Stimulated activated CD4-positive, alpha-beta T cell treated with anti-CD3 and anti-CD28 coated beads, Interleukin-4, amount 100 ng/mL, for 24 hours (primary cell): ENCODE measurements around the gene LTBP1.

Source experiments
- DNase-seq: peaks from one replicate; pipeline ENCODE4 v3.0.0-alpha.2; 2020

The LTBP1 gene

GRCh38 chr2:33443274-33443829 lies 496.6 kb downstream of the LTBP1 start:
- DNase-seq, result no peak

DNA sequence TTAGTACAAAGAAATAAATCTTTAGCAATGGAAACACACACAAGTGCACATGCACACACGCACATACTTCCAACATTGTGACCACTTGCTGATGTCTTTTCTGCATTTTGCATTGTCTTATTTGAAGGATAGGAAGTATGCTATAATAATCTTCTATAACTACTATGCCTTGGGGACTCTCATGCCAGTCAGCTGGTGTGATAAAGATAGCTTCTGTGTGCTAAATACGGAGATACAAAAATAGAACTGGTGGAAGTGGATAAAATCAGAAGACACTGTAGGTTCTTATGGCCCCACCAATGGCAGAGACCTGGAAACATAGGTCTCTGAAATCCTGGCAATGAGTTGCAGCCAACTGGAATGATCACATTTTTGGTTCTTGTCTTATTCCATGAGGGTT lies 498.2 kb downstream of the LTBP1 start:
- no peak for DNase-seq

DNA sequence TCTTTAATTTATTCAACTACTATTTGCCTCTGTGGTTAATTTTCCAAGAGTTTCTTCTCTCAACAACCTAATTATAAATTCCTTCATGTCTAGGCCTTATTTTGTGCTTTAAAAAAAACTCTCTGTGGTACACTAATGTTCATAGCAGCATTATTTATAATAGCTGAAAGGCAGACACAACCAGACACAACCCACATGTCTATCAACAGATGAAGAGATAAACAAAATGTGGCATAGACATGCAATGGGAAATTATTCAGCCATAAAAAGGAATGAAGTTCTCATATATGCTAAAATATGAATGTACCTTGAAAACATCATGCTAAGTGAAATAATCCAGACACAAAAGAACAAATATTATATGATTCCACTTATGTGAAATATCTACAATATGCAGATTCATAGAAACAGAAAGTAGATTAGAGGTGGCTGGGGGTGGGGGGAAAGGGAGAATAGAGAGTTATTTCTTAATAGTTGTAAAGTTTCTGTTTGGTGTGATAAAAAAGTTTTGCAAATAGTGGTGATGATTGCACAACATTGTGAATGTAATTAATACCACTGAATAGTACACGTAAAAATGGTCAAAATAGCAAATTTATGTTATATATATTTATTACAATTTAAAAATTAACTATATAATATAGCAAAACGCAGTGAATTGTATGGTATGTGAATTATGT lies 501.6 kb downstream of the LTBP1 start:
- DNase-seq, result no peak
